Suprapubic skin (tissue), 4 donors: ENCODE measurements around the gene STXBP5L. TPM values are rescaled to one million over a fixed set of nuclear protein-coding genes. Genes with fewer than 3 reads are reported as not detected.
"Not testable (repeated sequence)": the region's sequence is repeated elsewhere in the genome, so short reads cannot be mapped to it uniquely, and the experiment has no call there.

ENCODE experiments used
- DNase-seq, 2 donors: peaks; one replicate each; pipeline ENCODE4 v3.0.0-alpha.2; 2019; ENCODE audit warnings: low spot score in 2 of 2
- H3K27ac ChIP-seq: fragments of 200-600 bp; sonication (generic); one replicate; pipeline ENCODE4 v1.5.1; 2019
- H3K27me3 ChIP-seq: fragments of 200-600 bp; sonication (generic); one replicate; pipeline ENCODE4 v1.5.1; 2019
- H3K36me3 ChIP-seq: fragments of 200-600 bp; sonication (generic); one replicate; pipeline ENCODE4 v1.5.1; 2019
- H3K4me1 ChIP-seq: fragments of 200-600 bp; sonication (generic); one replicate; pipeline ENCODE4 v1.5.1; 2019
- H3K4me3 ChIP-seq: fragments of 200-600 bp; sonication (generic); one replicate; pipeline ENCODE4 v1.5.1; 2019; ENCODE audit warnings: mild to moderate bottlenecking
- H3K9me3 ChIP-seq: fragments of 200-600 bp; sonication (generic); one replicate; pipeline ENCODE4 v1.5.1; 2019
- EP300 ChIP-seq: sonication (generic); formaldehyde crosslinking; IDR thresholded peaks from one replicate; pipeline ENCODE4 v1.6.1; 2017; ENCODE audit warnings: antibody characterized with exemption
- POLR2A ChIP-seq, 2 donors: fragments of 450-650 bp; IDR thresholded peaks; one replicate each; pipeline ENCODE4 v1.6.1; 2017; ENCODE audit warnings: antibody characterized with exemption in 2 of 2, mild to moderate bottlenecking in 2 of 2, moderate library complexity in 2 of 2
- POLR2AphosphoS5 ChIP-seq, 3 donors: sonication (generic); formaldehyde crosslinking; IDR thresholded peaks; one replicate each; pipeline ENCODE4 v1.6.1; 2017; ENCODE audit warnings: antibody characterized with exemption in 3 of 3
- WGBS: methylation state at CpG from one replicate; pipeline ENCODE4 v1.1.5; 2018; 5-methylcytosine and 5-hydroxymethylcytosine counted together
- total RNA-seq, 4 donors: library from RNA; depleted of rRNA; stranded (reverse); fragments of >200 nt; gene quantifications; one replicate each; pipeline ENCODE4 v1.1.0, GENCODE V29; 2016
- TF ChIP-seq, protein P1 (sequence below), 2 donors: fragments of 200-600 bp in 1 of 2; fragments of 450-650 bp in 1 of 2; sonication (generic) in 1 of 2; IDR thresholded peaks; one replicate each; pipeline ENCODE4 v1.5.1; 2016 to 2019; ENCODE audit warnings: antibody characterized with exemption in 2 of 2, mild to moderate bottlenecking in 1 of 2, moderate library complexity in 1 of 2

The STXBP5L gene
- total RNA-seq, 4 donors from 2014 or later, result 0.08 to 0.32 (median 0.15) TPM; not detected in 1

DNA sequence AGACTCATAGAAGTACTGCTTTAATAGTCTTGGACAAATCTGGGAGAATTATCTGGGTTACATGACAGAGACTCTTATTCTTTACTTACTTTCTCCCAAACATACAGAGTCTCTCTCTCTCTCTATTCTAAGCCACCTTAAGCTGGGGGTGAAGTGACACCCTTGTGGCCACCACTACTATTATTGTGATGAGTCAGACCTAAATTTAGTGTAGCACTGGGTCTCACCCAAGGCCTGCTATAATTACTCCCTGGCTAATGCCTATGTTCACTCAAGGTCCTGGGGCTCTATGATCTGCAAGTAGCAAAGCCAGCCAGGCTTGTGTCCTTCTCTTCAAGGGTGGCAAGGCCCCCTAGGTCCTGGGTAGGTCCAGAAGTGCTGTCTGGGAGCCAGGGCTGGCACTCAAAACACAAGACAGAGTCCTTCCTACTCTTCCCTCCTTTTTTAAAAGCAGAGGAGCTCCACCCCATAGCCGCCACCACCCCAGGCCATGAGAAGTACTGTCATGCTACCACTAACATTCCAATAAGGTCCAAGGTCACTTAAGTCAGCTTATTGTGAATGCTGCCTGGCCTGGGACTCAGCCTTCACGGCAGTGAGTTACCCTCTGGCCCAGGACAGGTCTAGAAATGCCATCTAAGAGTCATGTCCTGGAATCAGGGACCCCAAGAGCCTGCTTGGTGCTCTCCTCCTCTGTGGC is 454.2 kb downstream of the STXBP5L start:
- H3K4me3 ChIP-seq, result no peak overlapping the region
- H3K27me3 ChIP-seq, result no peaks in the 10 kb centered on the region
- H3K27ac ChIP-seq, result no peak overlapping the region
- H3K9me3 ChIP-seq, result no peaks in the 10 kb centered on the region
- no peak for TF ChIP-seq EP300
- WGBS, result 63% methylated on average over 2 of the region's 2 CpGs
- no peaks in the 10 kb centered on the region for H3K4me1 ChIP-seq
- H3K36me3 ChIP-seq, result no peaks in the 10 kb centered on the region
- DNase-seq, result no peak

DNA sequence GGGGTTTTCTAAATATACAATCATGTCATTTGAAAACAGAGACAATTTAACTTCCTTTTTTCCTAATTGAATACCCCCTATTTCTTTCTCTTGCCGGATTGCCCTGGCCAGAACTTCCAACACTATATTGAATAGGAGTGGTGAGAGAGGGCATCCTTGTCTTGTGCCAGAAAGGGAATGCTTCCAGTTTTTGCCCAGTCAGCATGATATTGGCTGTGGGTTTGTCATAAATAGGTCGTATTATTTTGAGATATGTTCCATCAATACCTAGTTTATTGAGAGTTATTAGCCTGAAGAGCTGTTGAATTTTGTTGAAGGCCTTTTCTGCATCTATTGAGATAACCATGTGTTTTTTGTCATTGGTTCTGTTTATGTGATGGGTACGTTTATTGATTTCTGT is 480.3 kb downstream of the STXBP5L start:
- 81% methylated on average over 3 of the region's 3 CpGs for WGBS
- DNase-seq, H3K4me3 ChIP-seq, H3K9me3 ChIP-seq, H3K36me3 ChIP-seq, H3K27ac ChIP-seq, H3K27me3 ChIP-seq, H3K4me1 ChIP-seq: not testable (repeated sequence)

DNA sequence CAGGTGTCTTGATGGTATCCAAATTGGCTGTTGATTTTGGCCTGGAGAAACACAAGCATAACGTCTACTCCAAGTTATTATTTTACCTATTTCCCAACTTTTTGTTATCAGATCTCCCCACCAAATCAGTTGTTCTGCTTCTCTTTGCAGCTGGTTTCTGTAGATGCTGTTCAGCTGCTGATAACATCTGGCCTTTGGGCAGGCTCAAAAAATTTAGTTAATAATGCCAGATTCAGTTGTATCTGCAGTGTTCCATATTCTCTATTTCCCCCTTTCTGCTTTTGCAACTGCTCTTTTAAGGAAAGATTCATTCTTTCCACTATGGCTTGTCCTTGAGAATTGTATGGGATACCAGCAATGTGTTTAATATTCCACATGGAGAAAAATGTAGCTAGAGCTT is 488.0 kb downstream of the STXBP5L start:
- H3K9me3 ChIP-seq, H3K27me3 ChIP-seq, H3K36me3 ChIP-seq, DNase-seq, H3K4me1 ChIP-seq, H3K27ac ChIP-seq, H3K4me3 ChIP-seq: not testable (repeated sequence)
- WGBS, result no CpG with 5 or more reads among the region's 1 CpG

DNA sequence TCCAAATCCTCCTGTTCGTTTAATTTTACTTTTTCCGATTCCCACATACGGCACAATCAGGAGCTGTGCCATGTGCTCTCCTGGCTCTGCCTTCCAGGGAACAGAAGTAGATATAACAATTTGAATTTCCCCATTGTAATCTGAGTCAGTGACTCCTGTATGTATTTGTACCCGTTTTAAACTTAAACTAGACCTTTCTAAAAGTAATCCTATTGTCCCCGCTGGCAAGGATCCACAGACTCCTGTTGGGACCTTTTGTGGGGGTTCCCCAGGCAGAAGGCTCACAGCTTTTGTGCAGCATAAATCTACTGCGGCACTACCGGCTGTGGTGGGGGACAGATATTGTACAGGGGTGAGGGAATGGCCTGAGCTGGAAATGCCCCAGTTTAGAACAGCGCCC is 490.0 kb downstream of the STXBP5L start:
- not testable (repeated sequence) for H3K9me3 ChIP-seq, H3K4me1 ChIP-seq
- 70% methylated on average over 8 of the region's 8 CpGs for WGBS

DNA sequence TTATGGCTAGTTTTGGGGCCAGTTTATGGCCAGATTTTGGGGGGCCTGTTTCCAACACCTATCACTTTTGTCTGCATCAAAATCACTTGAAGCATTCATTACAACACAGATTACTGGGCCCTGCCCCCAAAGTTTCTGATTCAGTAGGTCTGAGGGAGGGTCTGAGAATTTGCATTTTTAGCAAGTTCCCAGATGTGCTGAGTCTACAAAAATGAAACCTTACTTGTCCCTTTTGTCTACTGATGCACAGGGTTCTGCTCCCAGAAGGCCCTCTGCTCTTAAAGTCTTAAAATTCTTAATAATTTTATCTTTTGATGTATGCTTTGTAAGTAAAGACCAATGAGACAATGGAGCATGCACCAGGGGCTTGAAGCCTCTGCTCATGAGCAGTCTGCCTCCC is 491.8 kb downstream of the STXBP5L start:
- DNase-seq, result no peak
- no peaks in the 10 kb centered on the region for H3K9me3 ChIP-seq
- H3K4me3 ChIP-seq, result no peak overlapping the region
- no peaks in the 10 kb centered on the region for H3K36me3 ChIP-seq
- H3K4me1 ChIP-seq, result no peaks in the 10 kb centered on the region
- H3K27ac ChIP-seq, result no peak overlapping the region
- TF ChIP-seq, protein P1, sequence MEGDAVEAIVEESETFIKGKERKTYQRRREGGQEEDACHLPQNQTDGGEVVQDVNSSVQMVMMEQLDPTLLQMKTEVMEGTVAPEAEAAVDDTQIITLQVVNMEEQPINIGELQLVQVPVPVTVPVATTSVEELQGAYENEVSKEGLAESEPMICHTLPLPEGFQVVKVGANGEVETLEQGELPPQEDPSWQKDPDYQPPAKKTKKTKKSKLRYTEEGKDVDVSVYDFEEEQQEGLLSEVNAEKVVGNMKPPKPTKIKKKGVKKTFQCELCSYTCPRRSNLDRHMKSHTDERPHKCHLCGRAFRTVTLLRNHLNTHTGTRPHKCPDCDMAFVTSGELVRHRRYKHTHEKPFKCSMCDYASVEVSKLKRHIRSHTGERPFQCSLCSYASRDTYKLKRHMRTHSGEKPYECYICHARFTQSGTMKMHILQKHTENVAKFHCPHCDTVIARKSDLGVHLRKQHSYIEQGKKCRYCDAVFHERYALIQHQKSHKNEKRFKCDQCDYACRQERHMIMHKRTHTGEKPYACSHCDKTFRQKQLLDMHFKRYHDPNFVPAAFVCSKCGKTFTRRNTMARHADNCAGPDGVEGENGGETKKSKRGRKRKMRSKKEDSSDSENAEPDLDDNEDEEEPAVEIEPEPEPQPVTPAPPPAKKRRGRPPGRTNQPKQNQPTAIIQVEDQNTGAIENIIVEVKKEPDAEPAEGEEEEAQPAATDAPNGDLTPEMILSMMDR (IDR thresholded peaks at IDR 0.05), result no peak
- TF ChIP-seq POLR2AphosphoS5 (IDR thresholded peaks at IDR 0.05) (no peak), EP300 (no peak), POLR2A (IDR thresholded peaks at IDR 0.05) (no peak)
- no peaks in the 10 kb centered on the region for H3K27me3 ChIP-seq

More for the DNA sequence above, 490.0 kb downstream of the STXBP5L start:
- not testable (repeated sequence) for DNase-seq, H3K36me3 ChIP-seq, H3K27ac ChIP-seq, H3K4me3 ChIP-seq, H3K27me3 ChIP-seq

DNA sequence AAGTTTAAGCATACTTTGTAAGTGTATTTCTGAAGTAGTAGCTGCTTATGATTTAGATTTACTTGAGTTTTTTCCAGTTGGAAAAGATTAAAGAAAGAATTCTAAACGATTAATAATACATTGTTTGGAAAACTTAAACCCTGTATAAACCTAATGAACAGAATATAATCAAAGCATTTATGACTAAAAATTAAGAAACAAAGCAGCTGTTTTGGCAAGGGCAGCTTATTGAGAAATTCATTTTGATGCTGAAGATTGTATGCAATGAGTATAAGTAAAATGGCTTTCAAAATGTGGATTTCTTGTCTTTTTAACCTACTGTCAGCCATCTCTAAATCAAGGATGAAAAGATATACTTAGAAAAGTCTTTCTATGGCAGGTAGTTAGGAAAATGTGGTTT is 497.6 kb downstream of the STXBP5L start:
- Histone ChIP-seq H3K4me3 (no peak overlapping the region), H3K36me3 (no peaks in the 10 kb centered on the region), H3K27ac (no peak overlapping the region), H3K27me3 (no peaks in the 10 kb centered on the region), H3K4me1 (no peaks in the 10 kb centered on the region), H3K9me3 (no peaks in the 10 kb centered on the region)
- no peak for DNase-seq
- TF ChIP-seq POLR2AphosphoS5 (IDR thresholded peaks at IDR 0.05) (no peak), POLR2A (IDR thresholded peaks at IDR 0.05) (no peak), EP300 (no peak)
- TF ChIP-seq, protein P1 (IDR thresholded peaks at IDR 0.05), result no peak
- WGBS, result 76% methylated on average over 1 of the region's 1 CpG

DNA sequence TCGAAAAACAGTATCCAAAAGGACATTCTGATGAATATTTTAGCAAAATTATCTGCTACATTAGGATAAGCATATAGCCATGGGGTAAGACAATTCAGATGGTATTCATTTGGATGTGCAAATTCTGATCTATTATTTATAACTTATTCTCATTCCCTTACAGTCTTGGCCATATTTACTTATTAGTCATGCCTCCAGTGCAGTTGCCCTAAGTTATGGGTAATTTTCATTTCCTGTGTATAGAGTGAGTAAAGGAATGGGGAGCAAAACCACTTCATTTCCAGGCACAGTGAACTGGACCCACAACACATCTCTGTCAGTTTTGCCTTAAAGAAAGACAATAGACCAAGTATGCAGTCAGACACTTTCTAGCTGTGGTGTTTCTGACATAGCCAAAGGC is 503.5 kb downstream of the STXBP5L start:
- H3K9me3 ChIP-seq, result no peaks in the 10 kb centered on the region
- H3K27ac ChIP-seq, result no peak overlapping the region
- no peak for DNase-seq
- TF ChIP-seq POLR2A (IDR thresholded peaks at IDR 0.05), result no peak
- no peak for TF ChIP-seq POLR2AphosphoS5 (IDR thresholded peaks at IDR 0.05)
- TF ChIP-seq, protein P1 (IDR thresholded peaks at IDR 0.05), result no peak
- TF ChIP-seq EP300, result no peak
- no peaks in the 10 kb centered on the region for H3K27me3 ChIP-seq
- H3K4me3 ChIP-seq, result no peak overlapping the region
- 86% methylated on average over 1 of the region's 1 CpG for WGBS
- no peaks in the 10 kb centered on the region for H3K36me3 ChIP-seq
- H3K4me1 ChIP-seq, result no peaks in the 10 kb centered on the region
